ENCODE results near the gene SPATA13.

DNA sequence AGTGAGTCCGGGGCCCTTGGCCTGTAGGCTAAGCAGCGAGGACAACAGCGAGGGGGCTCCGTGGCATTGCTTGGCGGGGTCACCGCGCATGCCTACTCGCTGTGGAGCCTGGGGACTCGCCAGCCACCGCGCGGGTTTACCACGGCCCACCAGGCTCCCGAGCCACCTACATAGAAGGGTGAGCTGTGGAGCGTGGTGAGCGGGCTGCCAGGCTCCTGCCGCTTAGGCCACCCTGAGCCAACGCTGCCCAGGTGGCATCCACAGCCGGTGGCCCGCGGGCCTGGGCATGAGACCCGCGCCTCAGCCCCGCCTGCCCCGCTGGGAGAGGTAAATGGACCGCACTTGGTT is 180.1 kb downstream of the SPATA13 start:
- no peak for TF ChIP-seq EZH2 (IDR thresholded peaks at IDR 0.05; ENCODE audit: insufficient read depth, poor library complexity, severe bottlenecking)
- TF ChIP-seq EZH2phosphoT487 (IDR thresholded peaks at IDR 0.05; ENCODE audit: insufficient read depth, low read depth) = no peak

Measured in GM23248 (cell line).